Measurements from ENCODE around the gene CCL28. TPM values are rescaled to one million over a fixed set of nuclear protein-coding genes. Genes with fewer than 3 reads are reported as not detected.

CCL28 gene
- polyA plus RNA-seq, 3 donors = 1.9 to 2.7 (median 2.4) TPM

Other genes starting within 250 kb of the CCL28 start
- gene NIM1K, start 220.2 kb downstream of the CCL28 start, polyA plus RNA-seq = under 1 TPM; 0.20 to 0.34 (median 0.33) TPM
- 10 to 100 TPM; 15.5 to 33.7 (median 15.9) TPM for gene HMGCS1, start 99.0 kb downstream of the CCL28 start, polyA plus RNA-seq
- gene TMEM267, start 71.5 kb upstream of the CCL28 start, polyA plus RNA-seq = 1 to 10 TPM; 3.6 to 5.1 (median 5.1) TPM
- 1 to 10 TPM in 1 of 3 donors, under 1 TPM in 2; 0.33 to 1.3 (median 0.45) TPM for gene C5orf34, start 102.8 kb upstream of the CCL28 start, polyA plus RNA-seq
- gene PAIP1, start 144.7 kb upstream of the CCL28 start, polyA plus RNA-seq = 100 to 1,000 TPM in 1 of 3 donors, 10 to 100 TPM in 2; 29.5 to 115 (median 70.7) TPM
- 10 to 100 TPM; 13.2 to 40.3 (median 17.2) TPM for gene NNT, start 190.8 kb upstream of the CCL28 start, polyA plus RNA-seq

Data from adipose tissue (tissue), 3 donors.